Liver (tissue), 9 donors: ENCODE data around the gene HADHA. TPM values are rescaled to one million over a fixed set of nuclear protein-coding genes. Genes with fewer than 3 reads are reported as not detected.

Experiments
- DNase-seq: peaks from one replicate; pipeline ENCODE4 v3.0.0-alpha.2; 2017; ENCODE audit warnings: low spot score
- H3K27ac ChIP-seq, 2 donors: one replicate each; pipeline ENCODE4 v1.7.0; 2013; ENCODE audit warnings: inconsistent platforms in 2 of 2, low read length in 2 of 2, control low read depth in 1 of 2, low read depth in 1 of 2, mild to moderate bottlenecking in 1 of 2
- H3K27me3 ChIP-seq, 4 donors: one replicate each; pipeline versions ENCODE4 v1.6.1 to v1.7.0; 2013; ENCODE audit warnings: low read length in 3 of 4, inconsistent platforms in 1 of 4, mild to moderate bottlenecking in 1 of 4, moderate library complexity in 1 of 4; ENCODE audit not compliant: control insufficient read depth in 4 of 4, insufficient read depth in 4 of 4
- H3K36me3 ChIP-seq, 4 donors: one replicate each; pipeline versions ENCODE4 v1.6.1 to v1.7.0; 2013; ENCODE audit warnings: low read length in 3 of 4, mild to moderate bottlenecking in 3 of 4, low read depth in 1 of 4, moderate library complexity in 1 of 4; ENCODE audit not compliant: control insufficient read depth in 4 of 4, insufficient read depth in 3 of 4
- H3K4me1 ChIP-seq, 4 donors: one replicate each; pipeline versions ENCODE4 v1.6.1 to v1.7.0; 2013; ENCODE audit warnings: low read length in 3 of 4, mild to moderate bottlenecking in 3 of 4, moderate library complexity in 1 of 4; ENCODE audit not compliant: control insufficient read depth in 4 of 4, insufficient read depth in 4 of 4
- H3K4me3 ChIP-seq, 3 donors: one replicate each; pipeline versions ENCODE4 v1.6.1 to v1.7.0; 2013; ENCODE audit warnings: low read length in 3 of 3, control low read depth in 1 of 3, low read depth in 1 of 3, mild to moderate bottlenecking in 1 of 3
- H3K9ac ChIP-seq, 2 donors: one replicate each; pipeline ENCODE4 v1.7.0; 2013; ENCODE audit warnings: low read length in 2 of 2, mild to moderate bottlenecking in 2 of 2, moderate library complexity in 2 of 2, control low read depth in 1 of 2, low read depth in 1 of 2
- H3K9me3 ChIP-seq, 4 donors: one replicate each; pipeline versions ENCODE4 v1.6.1 to v1.7.0; 2013; ENCODE audit warnings: low read length in 3 of 4; ENCODE audit not compliant: control insufficient read depth in 4 of 4
- ATF3 ChIP-seq: IDR thresholded peaks from 2 replicates; pipeline ENCODE4 v1.6.1; 2016; ENCODE audit warnings: antibody characterized with exemption
- CTCF ChIP-seq: fragments of 150-350 bp; IDR thresholded peaks from 2 replicates; pipeline ENCODE4 v1.5.1; 2017; ENCODE audit warnings: improper control_type of control experiment, low read depth, low read length; ENCODE audit not compliant: missing input control
- EGR1 ChIP-seq, 2 donors: IDR thresholded peaks; 2 replicates each; pipeline ENCODE4 v1.6.1; 2016 to 2018; ENCODE audit warnings: antibody characterized with exemption in 2 of 2, low read depth in 2 of 2
- FOXA1 ChIP-seq: IDR thresholded peaks from 2 replicates; pipeline ENCODE4 v1.6.1; 2016; ENCODE audit warnings: antibody characterized with exemption
- FOXA2 ChIP-seq: IDR thresholded peaks from 2 replicates; pipeline ENCODE4 v1.6.1; 2016; ENCODE audit warnings: antibody characterized with exemption
- GABPA ChIP-seq, 2 donors: IDR thresholded peaks in 1 of 2; conservative IDR thresholded peaks in 1 of 2; 2 replicates each; pipeline ENCODE4 v1.6.1; 2016; ENCODE audit warnings: antibody characterized with exemption in 2 of 2, mild to moderate bottlenecking in 1 of 2, moderate library complexity in 1 of 2
- JUND ChIP-seq, 2 donors: IDR thresholded peaks; 2 replicates each; pipeline ENCODE4 v1.6.1; 2016; ENCODE audit warnings: antibody characterized with exemption in 2 of 2
- MAX ChIP-seq: IDR thresholded peaks from 2 replicates; pipeline ENCODE4 v1.6.1; 2016; ENCODE audit warnings: antibody characterized with exemption
- NR2F2 ChIP-seq: IDR thresholded peaks from 2 replicates; pipeline ENCODE4 v1.6.1; 2016; ENCODE audit warnings: antibody characterized with exemption
- RAD21 ChIP-seq, 2 donors: IDR thresholded peaks; 2 replicates each; pipeline ENCODE4 v1.6.1; 2016; ENCODE audit warnings: antibody characterized with exemption in 2 of 2, mild to moderate bottlenecking in 2 of 2
- REST ChIP-seq: IDR thresholded peaks from 2 replicates; pipeline ENCODE4 v1.6.1; 2016; ENCODE audit warnings: antibody characterized with exemption, mild to moderate bottlenecking
- RXRA ChIP-seq, 2 donors: IDR thresholded peaks; 2 replicates each; pipeline ENCODE4 v1.6.1; 2017 to 2018; ENCODE audit warnings: antibody characterized with exemption in 2 of 2, mild to moderate bottlenecking in 1 of 2
- SP1 ChIP-seq: IDR thresholded peaks from 2 replicates; pipeline ENCODE4 v1.6.1; 2018; ENCODE audit warnings: antibody characterized with exemption, mild to moderate bottlenecking
- TAF1 ChIP-seq: conservative IDR thresholded peaks from 2 replicates; pipeline ENCODE4 v1.6.1; 2016; ENCODE audit warnings: antibody characterized with exemption, mild to moderate bottlenecking
- ZBTB33 ChIP-seq: IDR thresholded peaks from 2 replicates; pipeline ENCODE4 v1.6.1; 2016; ENCODE audit warnings: antibody characterized with exemption
- WGBS: extraction: QIAGEN DNeasy Blood & Tissue Kit; methylation state at CpG from one replicate; pipeline ENCODE4 v1.1.7; 2013; 5-methylcytosine and 5-hydroxymethylcytosine counted together
- polyA plus RNA-seq, 2 donors: library from polyadenylated mRNA; stranded (reverse) in 1 of 2; unstranded in 1 of 2; fragments of 200-250 nt in 1 of 2; fragments of >200 nt in 1 of 2; fragmentation: Nextera tagmentation in 1 of 2; extraction: Ambion mirVana in 1 of 2; gene quantifications; one replicate each; pipeline versions ENCODE4 v1.2.1 to v1.2.3, GENCODE V29; 2013 to 2015
- total RNA-seq, 2 donors: library from RNA; depleted of rRNA; stranded (reverse); fragments of >200 nt; gene quantifications; one replicate each; pipeline ENCODE4 v1.2.3, GENCODE V29; 2014
- donor health status: healthy.
- donor health status: healthy.
- donor health status: healthy.
- donor health status: healthy.
- donor health status: healthy.

HADHA gene
- total and polyA plus RNA-seq, 4 donors: 101 to 276 (median 159) TPM

- no peaks in the 10 kb centered on the region for H3K27me3 ChIP-seq
- H3K4me1 ChIP-seq: peaks cover 8 to 51% (median 33%) of the 10 kb centered on the region in 4 donors
- peak overlapping the region; percentile 84 to 94 for H3K27ac ChIP-seq
- no peak for DNase-seq
- under 1% methylated on average over 21 of the region's 21 CpGs for WGBS
- no peaks in the 10 kb centered on the region for H3K36me3 ChIP-seq
- H3K4me3 ChIP-seq: peak overlapping the region; percentile 81 to 98 (median 98)
- no peak for TF ChIP-seq REST
- TF ChIP-seq EGR1 (IDR thresholded peaks at IDR 0.05; ENCODE audit: low read depth in 2 of 2): peak; percentile 80 to 91
- no peak for TF ChIP-seq GABPA (IDR thresholded peaks at IDR 0.05 in 1 of 2, conservative IDR thresholded peaks at IDR 0.05 in 1 of 2)
- no peak for TF ChIP-seq TAF1
- peak overlapping the region; percentile 17 to 85 for H3K9ac ChIP-seq
- no peaks in the 10 kb centered on the region for H3K9me3 ChIP-seq
Observed at GRCh38 chr2:26245231-26245732, 850 bp upstream of the HADHA start.

GRCh38 chr2:26243470-26244308 is 743 bp downstream of the HADHA start:
- Histone ChIP-seq H3K36me3 (no peaks in the 10 kb centered on the region), H3K4me3 (peak overlapping the region; percentile 81 to 98 (median 98)), H3K9me3 (no peaks in the 10 kb centered on the region), H3K9ac (peak overlapping the region; percentile 85 to 93), H3K4me1 (peaks cover 9 to 59% (median 45%) of the 10 kb centered on the region in 4 donors), H3K27me3 (no peaks in the 10 kb centered on the region), H3K27ac (peak overlapping the region; percentile 84 to 94)
- TF ChIP-seq RAD21 (IDR thresholded peaks at IDR 0.05) (no peak), EGR1 (IDR thresholded peaks at IDR 0.05; ENCODE audit: low read depth in 2 of 2) (no peak), FOXA1 (no peak), ATF3 (no peak), FOXA2 (no peak), REST (no peak), RXRA (IDR thresholded peaks at IDR 0.05) (no peak), SP1 (no peak), JUND (IDR thresholded peaks at IDR 0.05) (no peak), GABPA (IDR thresholded peaks at IDR 0.05 in 1 of 2, conservative IDR thresholded peaks at IDR 0.05 in 1 of 2) (no peak), NR2F2 (no peak), MAX (no peak), ZBTB33 (no peak), CTCF (no peak)
- no peak for DNase-seq
- WGBS: 2% methylated on average over 22 of the region's 22 CpGs
